ENCODE results near the gene LRP8. TPM values are rescaled to one million over a fixed set of nuclear protein-coding genes. Genes with fewer than 3 reads are reported as not detected.

The LRP8 gene
- total and polyA plus RNA-seq, 2 donors (not counting 3 experiments of a cell fraction or from before 2014, with no cell fraction given) = 40.9 to 62.2 TPM

- H3K4me3 ChIP-seq (replicated peaks in 1 of 3; ENCODE audit: insufficient read depth in 1 of 3, low read depth in 1 of 3, low read length in 3 of 3) = no peak overlapping the region
- H3K27me3 ChIP-seq (ENCODE audit: control insufficient read depth in 2 of 2, insufficient read depth in 2 of 2, low read length in 2 of 2) = no peaks in the 10 kb centered on the region
- DNase-seq (ENCODE audit: low read depth, low spot score) (no peak), FAIRE-seq (no peak)
- H4K20me1 ChIP-seq (replicated peaks; ENCODE audit: control insufficient read depth, extremely low read depth, insufficient read depth, low read length) = no peaks in the 10 kb centered on the region
- H3K4me2 ChIP-seq (ENCODE audit: insufficient read depth, low read length) = no peak overlapping the region
- peaks cover 0 to 2% of the 10 kb centered on the region in 2 experiments for H3K36me3 ChIP-seq (ENCODE audit: control insufficient read depth in 2 of 2, extremely low read depth in 1 of 2, insufficient read depth in 2 of 2, low read length in 2 of 2)
- no peaks in the 10 kb centered on the region for H3K9me3 ChIP-seq (replicated peaks; ENCODE audit: control insufficient read depth, insufficient read depth, low read length)
- no TSS peak for BruUV-seq (replicated peaks)
- H3K9ac ChIP-seq (replicated peaks; ENCODE audit: extremely low read depth, insufficient read depth, low read length) = no peak overlapping the region
- H3K4me1 ChIP-seq (ENCODE audit: control insufficient read depth, extremely low read depth, insufficient read depth, low read length) = no peaks in the 10 kb centered on the region
- H2AFZ ChIP-seq (ENCODE audit: low read depth, low read length) = no peak overlapping the region
- H3K79me2 ChIP-seq (ENCODE audit: control insufficient read depth, insufficient read depth, low read length) = peaks cover 68% of the 10 kb centered on the region
- TF ChIP-seq MAX (IDR thresholded peaks at IDR 0.05; ENCODE audit: insufficient read depth, insufficient read length) = no peak
- no peak for TF ChIP-seq CTCF (IDR thresholded peaks at IDR 0.05; ENCODE audit: extremely low read depth in 1 of 2, insufficient read depth in 1 of 2, low read depth in 1 of 2, low read length in 2 of 2)
- TF ChIP-seq FOS (IDR thresholded peaks at IDR 0.05; ENCODE audit: borderline replicate concordance, insufficient read depth, low read length) = no peak
- TF ChIP-seq POLR2AphosphoS5 (IDR thresholded peaks at IDR 0.05; ENCODE audit: insufficient read depth, low read depth, low read length) = no peak
- no peak for TF ChIP-seq JUN (IDR thresholded peaks at IDR 0.05; ENCODE audit: borderline replicate concordance, insufficient read depth, insufficient read length, low read depth)
- TF ChIP-seq GATA2 (IDR thresholded peaks at IDR 0.05; ENCODE audit: insufficient read depth, insufficient read length, low read depth, low read length) = no peak
- TF ChIP-seq MYC (IDR thresholded peaks at IDR 0.05; ENCODE audit: low read depth, low read length) = no peak
- no peak for TF ChIP-seq POLR2A (IDR thresholded peaks at IDR 0.05; ENCODE audit: low read depth, low read length)
- TF ChIP-seq EZH2 (IDR thresholded peaks at IDR 0.05; ENCODE audit: borderline replicate concordance, low read depth, low read length, severe bottlenecking) = no peak
- dilution Hi-C loops (cut with MboI; ENCODE audit: extremely low pct_ligation_motif_present, low sequenced_read_pairs) (no loop called here), intact Hi-C loops (cut with micrococcal nuclease) (no loop called here)
- no peak overlapping the region for H3K27ac ChIP-seq (ENCODE audit: insufficient read depth, low read depth, low read length)
- ChIA-PET POLR2A (no interaction called here), CTCF (interaction anchor here (0.8 kb wide), 1 partner anchor 28 kb away, joined by 4 read pairs; no protein-coding TSS in a partner anchor)
- no peaks in the 10 kb centered on the region for H3K9me1 ChIP-seq (replicated peaks; ENCODE audit: control insufficient read depth, extremely low read depth, insufficient read depth, low read length)
Measured at GRCh38 chr1:53306168-53306567, 21.7 kb downstream of the LRP8 start.
